ENCODE data around the gene SYK. TPM values are rescaled to one million over a fixed set of nuclear protein-coding genes. Genes with fewer than 3 reads are reported as not detected.

SYK gene
- total RNA-seq, 1 donor from 2014 or later = 0.18 TPM

DNA sequence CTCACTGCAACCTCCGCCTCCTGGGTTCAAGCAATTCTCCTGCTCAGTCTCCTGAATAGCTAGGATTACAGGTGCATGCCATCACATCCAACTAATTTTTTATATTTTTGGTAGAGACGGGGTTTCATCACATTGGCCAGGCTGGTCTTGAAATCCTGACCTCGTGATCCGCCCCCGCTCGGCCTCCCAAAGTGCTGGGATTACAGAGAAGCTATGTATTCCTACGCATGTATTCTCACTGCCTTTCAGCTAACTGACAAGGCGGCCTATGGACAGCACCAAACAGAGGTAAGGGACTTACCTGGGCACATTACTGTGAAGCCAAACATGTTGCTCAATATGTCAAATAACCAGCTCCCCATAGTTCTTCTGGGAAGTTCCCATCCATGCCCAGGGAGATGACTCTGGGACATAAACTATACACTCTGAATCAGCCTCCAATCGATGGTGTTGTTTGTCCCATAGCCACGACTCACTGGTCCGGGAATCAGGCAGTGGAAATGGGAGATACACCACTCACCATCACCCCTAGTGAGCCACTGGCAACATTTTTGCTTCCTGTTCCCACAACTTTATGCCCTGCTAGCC is 114.6 kb downstream of the SYK start:
- H3K9me3 Mint-ChIP-seq = no peaks in the 10 kb centered on the region
- no peaks in the 10 kb centered on the region for H3K36me3 Mint-ChIP-seq (ENCODE audit: low read depth)
- no peak for DNase-seq (ENCODE audit: low spot score)
- intact Hi-C loops (cut with micrococcal nuclease) = loop anchor here (5.0 to 10.0 kb wide), 4 partner anchors 246 to 1039 kb away; partner anchors contain the start of gene ROR2
- no peaks in the 10 kb centered on the region for H3K27me3 Mint-ChIP-seq (ENCODE audit: insufficient read depth)
- H3K4me3 Mint-ChIP-seq = no peak overlapping the region
- H3K27ac Mint-ChIP-seq = no peak overlapping the region
- peaks cover 10% of the 10 kb centered on the region for H3K4me1 Mint-ChIP-seq (ENCODE audit: low read depth)

GRCh38 chr9:90919883-90920282 is 118.3 kb downstream of the SYK start:
- H3K27me3 Mint-ChIP-seq (ENCODE audit: insufficient read depth) = peaks cover 11% of the 10 kb centered on the region
- peaks cover 7% of the 10 kb centered on the region for H3K4me1 Mint-ChIP-seq (ENCODE audit: low read depth)
- H3K36me3 Mint-ChIP-seq (ENCODE audit: low read depth) = no peaks in the 10 kb centered on the region
- H3K4me3 Mint-ChIP-seq = no peak overlapping the region
- H3K9me3 Mint-ChIP-seq = no peaks in the 10 kb centered on the region
- no peak for DNase-seq (ENCODE audit: low spot score)
- intact Hi-C loops (cut with micrococcal nuclease) = loop anchor here (5.0 to 10.0 kb wide), 4 partner anchors 242 to 1035 kb away; partner anchors contain the start of gene ROR2
- no peak overlapping the region for H3K27ac Mint-ChIP-seq

GRCh38 chr9:90921104-90921503 is 119.5 kb downstream of the SYK start:
- Mint-ChIP-seq H3K27me3 (ENCODE audit: insufficient read depth) (peaks cover 11% of the 10 kb centered on the region), H3K4me3 (no peak overlapping the region), H3K27ac (no peak overlapping the region), H3K36me3 (ENCODE audit: low read depth) (no peaks in the 10 kb centered on the region), H3K9me3 (no peaks in the 10 kb centered on the region), H3K4me1 (ENCODE audit: low read depth) (no peaks in the 10 kb centered on the region)
- intact Hi-C loops (cut with micrococcal nuclease) = no loop called here
- no peak for DNase-seq (ENCODE audit: low spot score)

DNA sequence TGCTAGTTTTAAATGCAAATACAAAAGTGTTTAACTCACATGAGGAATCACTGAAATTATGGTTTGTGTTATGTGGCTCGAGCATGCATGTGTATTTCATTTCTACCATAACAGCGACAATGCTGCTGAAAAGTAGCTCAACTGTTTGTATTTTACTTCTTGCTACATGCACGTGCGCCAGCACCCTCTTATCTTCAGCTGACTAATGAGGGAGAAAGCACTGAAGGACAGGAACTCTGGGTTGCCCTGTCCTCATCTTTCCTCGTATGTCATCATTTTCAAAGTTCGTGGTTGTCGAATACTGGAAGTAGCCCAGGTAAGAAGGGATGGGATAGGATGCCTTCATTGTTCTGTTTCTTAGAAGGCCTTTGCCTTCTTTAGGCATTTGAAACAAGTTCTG is 120.3 kb downstream of the SYK start:
- intact Hi-C loops (cut with micrococcal nuclease) = no loop called here
- Mint-ChIP-seq H3K4me1 (ENCODE audit: low read depth) (no peaks in the 10 kb centered on the region), H3K4me3 (no peak overlapping the region), H3K27ac (no peak overlapping the region), H3K36me3 (ENCODE audit: low read depth) (no peaks in the 10 kb centered on the region), H3K27me3 (ENCODE audit: insufficient read depth) (peaks cover 11% of the 10 kb centered on the region), H3K9me3 (no peaks in the 10 kb centered on the region)
- DNase-seq (ENCODE audit: low spot score) = no peak

DNA sequence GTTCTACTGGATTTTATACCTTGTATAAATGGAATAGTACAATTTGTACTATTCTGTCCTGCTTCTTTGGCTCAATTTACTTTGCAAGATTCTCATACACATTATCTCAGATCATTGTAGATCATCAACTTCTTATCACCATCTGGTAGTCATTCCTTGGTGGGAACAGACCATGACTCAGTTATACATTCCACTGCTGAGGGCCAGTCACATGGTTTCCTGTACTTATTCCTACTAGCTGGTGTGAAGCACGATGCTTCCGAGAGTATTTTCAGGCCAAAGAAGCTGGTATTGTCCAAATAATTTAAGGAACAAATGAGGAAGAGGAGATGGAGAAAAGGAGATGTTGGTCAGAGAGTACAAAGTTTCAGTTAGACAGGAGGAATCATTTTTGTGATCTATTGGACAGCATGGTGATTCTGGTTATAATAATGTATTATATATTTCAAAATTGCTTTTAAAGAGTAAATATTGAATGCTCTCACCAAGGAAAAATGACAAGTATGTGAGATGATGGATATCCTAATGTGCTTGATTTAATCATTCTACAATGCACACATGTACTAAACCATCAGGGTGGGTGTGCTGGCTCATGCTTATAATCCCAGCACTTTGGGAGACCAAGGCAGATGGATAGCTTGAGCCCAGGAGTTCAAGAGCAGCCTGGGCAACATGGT is 124.1 kb downstream of the SYK start:
- no peak for DNase-seq (ENCODE audit: low spot score)
- Mint-ChIP-seq H3K36me3 (ENCODE audit: low read depth) (no peaks in the 10 kb centered on the region), H3K27me3 (ENCODE audit: insufficient read depth) (peaks cover 18% of the 10 kb centered on the region), H3K9me3 (no peaks in the 10 kb centered on the region), H3K27ac (no peak overlapping the region), H3K4me3 (no peak overlapping the region), H3K4me1 (ENCODE audit: low read depth) (no peaks in the 10 kb centered on the region)
- intact Hi-C loops (cut with micrococcal nuclease) = no loop called here

GRCh38 chr9:90926936-90927335 is 125.3 kb downstream of the SYK start:
- no peak for DNase-seq (ENCODE audit: low spot score)
- intact Hi-C loops (cut with micrococcal nuclease) = no loop called here
- Mint-ChIP-seq H3K27me3 (ENCODE audit: insufficient read depth) (peaks cover 18% of the 10 kb centered on the region), H3K4me1 (ENCODE audit: low read depth) (no peaks in the 10 kb centered on the region), H3K27ac (no peak overlapping the region), H3K36me3 (ENCODE audit: low read depth) (no peaks in the 10 kb centered on the region), H3K9me3 (no peaks in the 10 kb centered on the region), H3K4me3 (no peak overlapping the region)

- no peaks in the 10 kb centered on the region for H3K9me3 Mint-ChIP-seq
- no peaks in the 10 kb centered on the region for H3K36me3 Mint-ChIP-seq (ENCODE audit: low read depth)
- peaks cover 15% of the 10 kb centered on the region for H3K27me3 Mint-ChIP-seq (ENCODE audit: insufficient read depth)
- DNase-seq (ENCODE audit: low spot score) = no peak
- no peaks in the 10 kb centered on the region for H3K4me1 Mint-ChIP-seq (ENCODE audit: low read depth)
- no peak overlapping the region for H3K4me3 Mint-ChIP-seq
- intact Hi-C loops (cut with micrococcal nuclease) = no loop called here
- no peak overlapping the region for H3K27ac Mint-ChIP-seq
These were observed 125.9 kb downstream of the SYK start for GRCh38 chr9:90927496-90927895.

DNA sequence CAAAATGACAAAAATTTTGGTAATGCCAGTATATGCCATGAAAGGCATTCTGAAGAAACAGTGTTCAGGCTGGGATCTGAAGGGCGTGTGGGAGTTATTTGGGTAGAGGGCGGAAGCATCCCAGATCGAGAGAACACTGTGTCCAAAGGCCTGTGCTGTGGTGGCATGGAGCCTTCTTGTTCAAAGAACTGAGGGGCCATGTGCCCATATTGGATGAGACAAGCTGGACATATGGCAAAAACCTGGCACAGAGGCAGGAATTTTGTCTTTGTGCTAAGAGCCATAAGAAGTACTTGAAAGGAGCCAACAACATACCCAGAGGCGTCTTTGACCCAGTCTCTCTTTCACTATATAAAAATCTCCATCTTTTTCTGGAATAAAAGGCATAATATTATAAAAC is 128.0 kb downstream of the SYK start:
- H3K27me3 Mint-ChIP-seq (ENCODE audit: insufficient read depth) = peaks cover 10% of the 10 kb centered on the region
- intact Hi-C loops (cut with micrococcal nuclease) = no loop called here
- no peaks in the 10 kb centered on the region for H3K4me1 Mint-ChIP-seq (ENCODE audit: low read depth)
- H3K4me3 Mint-ChIP-seq = no peak overlapping the region
- no peaks in the 10 kb centered on the region for H3K36me3 Mint-ChIP-seq (ENCODE audit: low read depth)
- no peak for DNase-seq (ENCODE audit: low spot score)
- H3K27ac Mint-ChIP-seq = no peak overlapping the region
- H3K9me3 Mint-ChIP-seq = no peaks in the 10 kb centered on the region

DNA sequence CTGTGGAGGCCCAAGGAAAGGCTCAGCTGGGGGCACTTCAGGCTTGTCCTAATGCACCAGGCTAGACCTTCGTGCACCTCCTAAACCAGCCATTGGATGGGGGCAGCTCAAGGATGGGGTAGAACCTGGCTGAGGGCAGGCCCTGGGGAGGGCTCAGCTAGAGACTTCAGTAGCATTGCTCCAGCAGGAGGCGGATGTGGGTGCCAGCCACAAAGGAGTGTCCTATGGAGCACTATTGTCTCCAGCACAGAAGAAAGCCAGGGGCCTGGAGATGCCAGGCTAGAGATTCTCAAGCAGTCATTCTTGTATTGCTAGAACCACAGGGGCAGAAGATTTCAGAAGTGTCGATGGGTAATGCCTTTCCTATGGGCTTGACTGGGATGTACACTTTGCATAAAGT is 131.8 kb downstream of the SYK start:
- H3K4me3 Mint-ChIP-seq = no peak overlapping the region
- no peaks in the 10 kb centered on the region for H3K4me1 Mint-ChIP-seq (ENCODE audit: low read depth)
- no peaks in the 10 kb centered on the region for H3K9me3 Mint-ChIP-seq
- peaks cover 15% of the 10 kb centered on the region for H3K27me3 Mint-ChIP-seq (ENCODE audit: insufficient read depth)
- intact Hi-C loops (cut with micrococcal nuclease) = no loop called here
- H3K36me3 Mint-ChIP-seq (ENCODE audit: low read depth) = no peaks in the 10 kb centered on the region
- H3K27ac Mint-ChIP-seq = no peak overlapping the region
- DNase-seq (ENCODE audit: low spot score) = no peak

GRCh38 chr9:90939351-90939750 is 137.7 kb downstream of the SYK start:
- DNase-seq (ENCODE audit: low spot score) = no peak
- Mint-ChIP-seq H3K36me3 (ENCODE audit: low read depth) (no peaks in the 10 kb centered on the region), H3K4me1 (ENCODE audit: low read depth) (peaks cover 10% of the 10 kb centered on the region), H3K27ac (no peak overlapping the region), H3K4me3 (no peak overlapping the region), H3K27me3 (ENCODE audit: insufficient read depth) (peaks cover 6% of the 10 kb centered on the region), H3K9me3 (no peaks in the 10 kb centered on the region)
- intact Hi-C loops (cut with micrococcal nuclease) = no loop called here

GRCh38 chr9:90940280-90940679 is 138.7 kb downstream of the SYK start:
- Mint-ChIP-seq H3K36me3 (ENCODE audit: low read depth) (no peaks in the 10 kb centered on the region), H3K27ac (no peak overlapping the region), H3K4me1 (ENCODE audit: low read depth) (peaks cover 10% of the 10 kb centered on the region), H3K9me3 (no peaks in the 10 kb centered on the region), H3K4me3 (no peak overlapping the region), H3K27me3 (ENCODE audit: insufficient read depth) (peaks cover 6% of the 10 kb centered on the region)
- intact Hi-C loops (cut with micrococcal nuclease) = no loop called here
- no peak for DNase-seq (ENCODE audit: low spot score)

- Mint-ChIP-seq H3K4me1 (ENCODE audit: low read depth) (peaks cover 10% of the 10 kb centered on the region), H3K4me3 (no peak overlapping the region), H3K9me3 (no peaks in the 10 kb centered on the region), H3K27me3 (ENCODE audit: insufficient read depth) (peaks cover 7% of the 10 kb centered on the region), H3K36me3 (ENCODE audit: low read depth) (no peaks in the 10 kb centered on the region), H3K27ac (no peak overlapping the region)
- DNase-seq (ENCODE audit: low spot score) = no peak
- intact Hi-C loops (cut with micrococcal nuclease) = no loop called here
These were observed 140.0 kb downstream of the SYK start for GRCh38 chr9:90941661-90942060.

GRCh38 chr9:90942555-90942954 is 140.9 kb downstream of the SYK start:
- Mint-ChIP-seq H3K27ac (no peak overlapping the region), H3K9me3 (no peaks in the 10 kb centered on the region), H3K4me3 (no peak overlapping the region), H3K4me1 (ENCODE audit: low read depth) (peaks cover 10% of the 10 kb centered on the region), H3K36me3 (ENCODE audit: low read depth) (no peaks in the 10 kb centered on the region), H3K27me3 (ENCODE audit: insufficient read depth) (peaks cover 6% of the 10 kb centered on the region)
- intact Hi-C loops (cut with micrococcal nuclease) = no loop called here
- DNase-seq (ENCODE audit: low spot score) = no peak

All from activated T-helper 1 cell treated with anti-CD3 and anti-CD28 coated beads, Interleukin-12 subunit alpha, Interleukin-12 subunit beta, Interleukin-2, Interleukin-4 antibody, amounts not matched to agents 30 ng/mL and 10 ng/mL and 1 ng/mL, durations not matched to agents 14 hours and 24 hours and 36 hours (primary cell).